Karpas-422 (cell line): ENCODE results near the gene CASP10. TPM values are rescaled to one million over a fixed set of nuclear protein-coding genes. Genes with fewer than 3 reads are reported as not detected.

ENCODE experiments used
- DNase-seq: peaks from one replicate; pipeline ENCODE4 v3.0.0-alpha.2; 2015
- H2AFZ ChIP-seq: fragments of 200-600 bp; sonication (generic); 2 replicates; pipeline ENCODE4 v1.6.1; 2014; ENCODE audit warnings: antibody characterized with exemption, low read length, mixed read lengths
- H3K27ac ChIP-seq: fragments of 200-600 bp; sonication (generic); 2 replicates; pipeline ENCODE4 v1.5.1; 2014; ENCODE audit warnings: mild to moderate bottlenecking, low read length, moderate library complexity
- H3K27me3 ChIP-seq: fragments of 200-600 bp; sonication (generic); 2 replicates; pipeline ENCODE4 v1.6.1; 2014; ENCODE audit warnings: low read length, mixed read lengths
- H3K36me3 ChIP-seq: fragments of 200-600 bp; sonication (generic); 2 replicates; pipeline ENCODE4 v1.6.1; 2014; ENCODE audit warnings: low read length, mixed read lengths; ENCODE audit not compliant: insufficient read depth
- H3K4me1 ChIP-seq: fragments of 200-600 bp; sonication (generic); 2 replicates; pipeline ENCODE4 v1.6.1; 2014; ENCODE audit warnings: mild to moderate bottlenecking, low read length, mixed read lengths
- H3K4me2 ChIP-seq: fragments of 200-600 bp; sonication (generic); 2 replicates; pipeline ENCODE4 v1.6.1; 2014; ENCODE audit warnings: low read length, low read depth, mild to moderate bottlenecking; ENCODE audit not compliant: poor library complexity, severe bottlenecking
- H3K4me3 ChIP-seq: fragments of 200-600 bp; sonication (generic); 2 replicates; pipeline ENCODE4 v1.5.1; 2014; ENCODE audit warnings: mild to moderate bottlenecking, antibody characterized with exemption, low read length, mixed read lengths
- H3K79me2 ChIP-seq: fragments of 200-600 bp; sonication (generic); 2 replicates; pipeline ENCODE4 v1.6.1; 2014; ENCODE audit warnings: mild to moderate bottlenecking, low read length, mixed read lengths
- H3K9ac ChIP-seq: fragments of 200-600 bp; sonication (generic); 2 replicates; pipeline ENCODE4 v1.6.0; 2014; ENCODE audit warnings: low read length
- H3K9me2 ChIP-seq: fragments of 200-600 bp; sonication (generic), shearing (Covaris generic); replicated peaks from 2 replicates; pipeline ENCODE4 v1.6.0; 2014; ENCODE audit warnings: mild to moderate bottlenecking, low read length, moderate library complexity; ENCODE audit not compliant: insufficient read depth
- H3K9me3 ChIP-seq: fragments of 300-700, 200-600 bp; sonication (generic); 2 replicates; pipeline ENCODE4 v1.6.1; 2014; ENCODE audit warnings: low read length, mixed read lengths
- H4K20me1 ChIP-seq: fragments of 200-600 bp; sonication (generic); 2 replicates; pipeline ENCODE4 v1.6.1; 2014; ENCODE audit warnings: mild to moderate bottlenecking, antibody characterized with exemption, low read length, low read depth; ENCODE audit not compliant: insufficient read depth
- total RNA-seq: library from RNA; depleted of rRNA; stranded (reverse); fragments of >200 nt; shearing (Covaris generic); gene quantifications from 2 replicates; pipeline ENCODE4 v1.2.3, GENCODE V29; 2014; ENCODE audit warnings: low replicate concordance

Gene CASP10
- total RNA-seq, 1 experiment from 2014 or later: 0.48 TPM

DNA sequence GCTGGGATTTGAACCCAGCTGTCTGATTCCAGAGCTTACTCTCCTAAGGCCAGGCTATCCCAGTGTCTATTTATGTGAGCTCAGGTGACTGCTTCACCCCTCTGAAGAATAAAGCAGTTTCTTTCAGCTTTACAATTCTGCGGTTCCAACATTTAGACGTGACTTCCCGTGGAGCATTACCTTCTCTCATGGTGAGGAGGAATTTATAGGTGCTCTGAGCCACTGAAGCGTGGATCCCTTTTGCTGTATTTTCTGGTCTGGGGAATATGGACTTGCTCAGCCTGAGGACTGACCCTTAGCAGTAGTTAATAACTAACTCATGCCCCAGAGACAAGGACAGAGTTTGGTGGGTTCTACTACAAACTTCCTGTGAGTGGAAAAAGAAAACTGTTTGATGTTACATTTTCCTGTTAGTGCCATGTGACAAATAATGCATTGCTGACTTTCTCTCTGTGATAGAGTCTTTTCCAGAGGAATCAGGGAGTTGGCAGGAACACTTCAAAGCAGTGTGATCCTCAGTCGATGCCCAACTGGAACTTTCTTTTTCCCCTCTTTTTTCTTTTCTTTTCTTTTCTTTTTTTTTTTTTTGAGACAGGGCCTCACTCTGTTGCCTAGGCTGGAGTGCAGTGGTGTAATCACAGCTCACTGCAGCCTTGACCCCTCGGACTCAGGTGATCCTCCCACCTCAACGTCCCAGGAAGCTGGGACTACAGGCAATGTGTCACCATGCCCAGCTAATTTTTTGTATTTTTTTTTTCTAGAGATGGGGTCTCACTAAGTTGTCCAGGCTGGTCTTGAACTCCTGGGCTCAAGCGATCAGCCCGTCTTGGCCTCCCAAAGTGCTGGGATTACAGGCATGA is 21.9 kb downstream of the CASP10 start:
- Histone ChIP-seq H3K9me3 (no peaks in the 10 kb centered on the region), H4K20me1 (no peaks in the 10 kb centered on the region), H3K9me2 (no peaks in the 10 kb centered on the region), H3K4me2 (no peak overlapping the region), H3K27me3 (no peaks in the 10 kb centered on the region), H2AFZ (no peak overlapping the region), H3K36me3 (no peaks in the 10 kb centered on the region), H3K79me2 (no peaks in the 10 kb centered on the region), H3K27ac (no peak overlapping the region), H3K9ac (no peak overlapping the region), H3K4me3 (no peak overlapping the region), H3K4me1 (peaks cover 17% of the 10 kb centered on the region)
- DNase-seq: no peak

DNA sequence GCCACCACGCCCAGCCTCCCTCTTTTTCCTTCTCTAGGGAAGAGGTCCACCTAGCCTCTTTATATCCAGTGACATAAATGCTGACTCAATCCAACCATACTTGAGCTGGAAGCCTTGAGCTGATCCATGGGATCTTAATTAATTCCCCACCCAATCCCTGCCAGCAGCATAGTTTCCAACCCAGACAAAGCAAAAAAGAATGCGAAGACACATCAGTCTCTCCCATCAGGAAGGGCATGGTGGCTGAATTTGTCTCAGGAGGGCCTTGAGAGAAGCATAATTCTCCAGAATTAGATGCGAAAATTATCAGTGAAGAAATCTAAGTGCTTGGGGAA is 22.5 kb downstream of the CASP10 start:
- Histone ChIP-seq H3K36me3 (no peaks in the 10 kb centered on the region), H3K27me3 (no peaks in the 10 kb centered on the region), H3K9me2 (no peaks in the 10 kb centered on the region), H3K4me3 (no peak overlapping the region), H2AFZ (no peak overlapping the region), H3K79me2 (no peaks in the 10 kb centered on the region), H3K9ac (no peak overlapping the region), H3K9me3 (no peaks in the 10 kb centered on the region), H4K20me1 (no peaks in the 10 kb centered on the region), H3K4me2 (no peak overlapping the region), H3K4me1 (peaks cover 17% of the 10 kb centered on the region), H3K27ac (no peak overlapping the region)
- no peak for DNase-seq

DNA sequence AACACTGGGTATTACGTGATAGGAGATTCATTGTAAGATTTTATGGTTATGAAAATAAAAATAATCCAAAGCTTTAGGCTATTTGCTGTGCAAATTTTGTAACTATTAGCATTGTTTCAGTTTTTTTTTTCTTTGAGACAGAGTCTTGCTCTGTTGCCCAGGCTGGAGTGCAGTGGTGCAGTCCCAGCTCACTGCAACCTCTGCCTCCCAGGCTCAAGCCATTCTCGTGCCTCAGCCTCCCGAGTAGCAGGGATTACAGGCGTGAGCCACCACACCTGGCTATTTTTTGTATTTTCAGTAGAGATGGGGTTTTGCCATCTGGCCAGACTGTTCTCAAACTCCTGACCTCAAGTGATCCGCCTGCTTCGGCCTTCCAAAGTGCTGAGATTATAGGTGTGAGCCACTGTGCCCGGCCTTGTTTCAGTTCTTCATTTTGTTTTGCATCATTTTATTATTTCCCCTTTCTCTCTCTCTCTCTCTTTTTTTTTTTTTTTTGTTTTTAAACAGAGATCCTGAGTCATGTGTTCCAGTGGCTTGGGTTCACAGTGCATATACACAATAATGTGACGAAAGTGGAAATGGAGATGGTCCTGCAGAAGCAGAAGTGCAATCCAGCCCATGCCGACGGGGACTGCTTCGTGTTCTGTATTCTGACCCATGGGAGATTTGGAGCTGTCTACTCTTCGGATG is 25.8 kb downstream of the CASP10 start:
- Histone ChIP-seq H3K4me3 (no peak overlapping the region), H3K9me2 (no peaks in the 10 kb centered on the region), H3K4me2 (peak overlapping the region; percentile 53), H3K27me3 (no peaks in the 10 kb centered on the region), H2AFZ (no peak overlapping the region), H3K9me3 (no peaks in the 10 kb centered on the region), H3K36me3 (no peaks in the 10 kb centered on the region), H3K9ac (no peak overlapping the region), H4K20me1 (no peaks in the 10 kb centered on the region), H3K4me1 (peaks cover 17% of the 10 kb centered on the region), H3K79me2 (no peaks in the 10 kb centered on the region), H3K27ac (no peak overlapping the region)
- peak; percentile 72 for DNase-seq

DNA sequence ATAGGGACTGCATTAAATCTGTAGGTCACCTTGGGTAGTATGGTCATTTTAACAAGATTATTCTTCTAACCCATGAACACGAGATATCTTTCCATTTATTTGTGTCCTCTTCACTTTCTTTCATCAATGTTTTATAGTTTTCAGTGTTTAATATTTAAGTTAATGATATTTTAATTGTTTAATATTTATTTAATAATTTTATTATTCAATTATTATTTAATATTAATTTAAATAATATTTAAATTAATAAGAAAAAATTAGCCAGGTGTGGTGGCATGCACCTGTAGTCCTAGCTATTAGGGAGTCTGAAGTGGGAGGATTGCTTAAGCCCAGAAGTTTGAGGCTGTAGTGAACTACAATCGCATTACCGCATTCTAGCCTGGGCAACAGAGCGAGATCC is 33.0 kb downstream of the CASP10 start:
- no peak overlapping the region for H3K27ac ChIP-seq
- H3K9me2 ChIP-seq: no peaks in the 10 kb centered on the region
- H3K4me1 ChIP-seq: no peaks in the 10 kb centered on the region
- no peak overlapping the region for H3K9ac ChIP-seq
- no peaks in the 10 kb centered on the region for H3K27me3 ChIP-seq
- no peak for DNase-seq
- H3K36me3 ChIP-seq: no peaks in the 10 kb centered on the region
- no peaks in the 10 kb centered on the region for H3K79me2 ChIP-seq
- H4K20me1 ChIP-seq: no peaks in the 10 kb centered on the region
- no peak overlapping the region for H2AFZ ChIP-seq
- no peaks in the 10 kb centered on the region for H3K9me3 ChIP-seq
- no peak overlapping the region for H3K4me2 ChIP-seq
- H3K4me3 ChIP-seq: no peak overlapping the region

DNA sequence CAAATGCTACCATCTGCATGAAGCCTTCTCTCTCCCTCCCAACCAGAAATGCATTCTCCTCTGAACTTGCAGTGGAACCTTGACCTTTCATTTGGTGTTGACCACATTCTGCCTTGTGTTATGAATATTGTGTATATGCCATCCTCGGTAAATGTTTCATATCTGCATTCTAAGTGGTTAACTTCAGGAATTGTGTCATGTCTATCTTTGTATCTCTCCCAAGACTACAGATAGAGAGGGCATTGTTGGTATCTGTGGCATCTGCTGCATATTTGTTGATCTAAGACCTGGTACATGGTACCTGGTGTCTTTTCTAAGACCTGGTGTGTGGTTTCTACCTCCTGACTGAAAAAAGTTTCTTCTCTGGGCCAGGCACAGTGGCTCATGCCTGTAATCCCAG is 34.0 kb downstream of the CASP10 start:
- H3K27me3 ChIP-seq: no peaks in the 10 kb centered on the region
- no peaks in the 10 kb centered on the region for H3K36me3 ChIP-seq
- H2AFZ ChIP-seq: no peak overlapping the region
- no peak overlapping the region for H3K9ac ChIP-seq
- no peaks in the 10 kb centered on the region for H3K9me3 ChIP-seq
- no peaks in the 10 kb centered on the region for H3K9me2 ChIP-seq
- H3K27ac ChIP-seq: no peak overlapping the region
- H3K79me2 ChIP-seq: no peaks in the 10 kb centered on the region
- H3K4me3 ChIP-seq: no peak overlapping the region
- no peak for DNase-seq
- H3K4me2 ChIP-seq: no peak overlapping the region
- H3K4me1 ChIP-seq: no peaks in the 10 kb centered on the region
- no peaks in the 10 kb centered on the region for H4K20me1 ChIP-seq

DNA sequence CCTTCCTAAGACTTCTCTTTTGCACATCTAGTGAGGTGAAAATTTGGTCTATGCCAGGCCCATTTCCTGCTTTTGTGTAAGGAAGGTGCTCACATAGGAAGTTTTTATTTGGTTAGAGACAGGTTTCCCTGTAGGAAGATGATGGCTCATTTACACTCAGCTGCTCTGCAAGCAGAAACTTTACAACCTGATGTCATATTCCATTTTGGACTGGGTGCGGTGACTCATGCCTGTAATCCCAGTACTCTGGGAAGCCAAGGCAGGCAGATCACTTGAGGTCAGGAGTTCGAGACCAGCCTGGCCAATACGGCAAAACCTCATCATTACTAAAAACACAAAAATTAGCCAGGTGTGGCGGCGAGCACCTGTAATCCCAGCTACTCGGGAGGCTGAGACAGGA is 35.8 kb downstream of the CASP10 start:
- no peak overlapping the region for H3K4me2 ChIP-seq
- H3K9ac ChIP-seq: no peak overlapping the region
- no peaks in the 10 kb centered on the region for H3K79me2 ChIP-seq
- no peaks in the 10 kb centered on the region for H3K27me3 ChIP-seq
- no peak overlapping the region for H2AFZ ChIP-seq
- H3K4me1 ChIP-seq: peaks cover 7% of the 10 kb centered on the region
- H3K9me2 ChIP-seq: no peaks in the 10 kb centered on the region
- H3K36me3 ChIP-seq: no peaks in the 10 kb centered on the region
- no peak overlapping the region for H3K4me3 ChIP-seq
- no peaks in the 10 kb centered on the region for H3K9me3 ChIP-seq
- no peak for DNase-seq
- no peak overlapping the region for H3K27ac ChIP-seq
- H4K20me1 ChIP-seq: no peaks in the 10 kb centered on the region

DNA sequence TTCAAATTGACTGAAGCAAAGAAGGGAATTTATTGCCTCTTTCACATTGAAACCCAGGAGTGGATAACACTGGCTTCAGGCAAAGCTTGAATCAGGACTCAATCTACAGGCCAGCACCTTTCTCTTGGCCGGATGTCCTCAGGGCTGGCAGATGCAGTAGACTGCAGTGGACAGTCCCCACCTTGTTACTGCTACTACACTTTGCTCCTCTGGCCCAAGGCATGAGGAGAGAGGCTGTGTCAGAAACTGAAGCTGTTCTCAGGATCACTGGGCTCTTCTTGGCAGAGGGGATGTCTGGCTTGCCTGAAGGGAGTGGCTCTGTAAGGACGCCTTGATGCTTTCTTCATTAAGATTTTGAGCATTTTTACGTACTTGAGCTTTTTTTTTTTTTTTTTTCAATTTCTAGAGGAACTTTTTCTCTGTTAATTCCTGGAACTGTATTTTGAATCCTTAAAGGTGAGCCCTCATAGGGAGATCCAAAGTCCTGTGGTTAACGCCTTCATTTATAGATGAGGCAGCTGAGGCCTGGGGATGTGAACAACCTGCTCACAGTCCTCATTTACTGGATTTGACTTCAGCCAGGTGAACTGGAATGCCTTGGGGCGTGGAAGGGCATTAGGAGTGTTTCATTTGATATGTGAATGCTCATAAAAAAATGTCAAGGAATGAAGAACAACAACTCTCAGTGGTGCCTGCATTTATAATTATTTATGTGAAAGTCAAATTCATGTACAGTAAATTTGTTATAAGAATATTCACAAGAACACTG is 36.6 kb downstream of the CASP10 start:
- no peak overlapping the region for H3K4me2 ChIP-seq
- no peaks in the 10 kb centered on the region for H3K27me3 ChIP-seq
- H2AFZ ChIP-seq: no peak overlapping the region
- H3K9me2 ChIP-seq: no peaks in the 10 kb centered on the region
- DNase-seq: no peak
- peaks cover 7% of the 10 kb centered on the region for H3K4me1 ChIP-seq
- H3K9ac ChIP-seq: no peak overlapping the region
- no peak overlapping the region for H3K27ac ChIP-seq
- H3K9me3 ChIP-seq: no peaks in the 10 kb centered on the region
- no peaks in the 10 kb centered on the region for H4K20me1 ChIP-seq
- no peak overlapping the region for H3K4me3 ChIP-seq
- no peaks in the 10 kb centered on the region for H3K79me2 ChIP-seq
- no peaks in the 10 kb centered on the region for H3K36me3 ChIP-seq

DNA sequence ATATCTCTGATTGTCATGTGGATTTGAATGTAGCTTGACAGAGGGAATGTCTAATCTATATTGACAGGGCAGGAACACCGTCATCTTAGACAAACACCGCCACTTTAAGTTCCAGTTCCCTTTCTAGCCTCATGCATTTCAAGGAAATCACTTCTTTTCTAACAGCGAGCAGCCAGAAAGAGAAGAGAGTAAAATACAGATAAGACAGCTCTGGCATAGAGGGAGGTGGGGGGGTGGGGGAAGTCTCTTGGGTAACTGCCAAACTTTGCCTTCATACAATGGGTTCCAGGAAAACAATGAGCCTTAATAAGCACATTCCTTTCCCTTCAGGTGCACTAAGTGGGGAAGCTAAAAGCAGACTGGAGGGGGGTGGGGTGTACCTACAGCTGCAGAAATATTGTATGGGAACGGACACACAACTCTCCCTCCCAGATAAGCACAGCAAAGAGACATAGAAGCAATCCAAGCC is 37.2 kb downstream of the CASP10 start:
- Histone ChIP-seq H3K27me3 (no peaks in the 10 kb centered on the region), H2AFZ (no peak overlapping the region), H3K4me2 (no peak overlapping the region), H3K9me2 (no peaks in the 10 kb centered on the region), H3K27ac (no peak overlapping the region), H3K4me3 (no peak overlapping the region), H3K79me2 (no peaks in the 10 kb centered on the region), H4K20me1 (no peaks in the 10 kb centered on the region), H3K9ac (no peak overlapping the region), H3K9me3 (no peaks in the 10 kb centered on the region), H3K4me1 (peaks cover 7% of the 10 kb centered on the region), H3K36me3 (no peaks in the 10 kb centered on the region)
- no peak for DNase-seq
